Measurements from ENCODE around the gene TBC1D3I. TPM values are rescaled to one million over a fixed set of nuclear protein-coding genes. Genes with fewer than 3 reads are reported as not detected.
"Not testable (repeated sequence)": the region's sequence is repeated elsewhere in the genome, so short reads cannot be mapped to it uniquely, and the experiment has no call there.

TBC1D3I gene
- total RNA-seq (2014; rRNA removed): 0.23 TPM in 1 of 2 replicates, not detected in the other
- polyA plus RNA-seq (2012): not detected

DNA sequence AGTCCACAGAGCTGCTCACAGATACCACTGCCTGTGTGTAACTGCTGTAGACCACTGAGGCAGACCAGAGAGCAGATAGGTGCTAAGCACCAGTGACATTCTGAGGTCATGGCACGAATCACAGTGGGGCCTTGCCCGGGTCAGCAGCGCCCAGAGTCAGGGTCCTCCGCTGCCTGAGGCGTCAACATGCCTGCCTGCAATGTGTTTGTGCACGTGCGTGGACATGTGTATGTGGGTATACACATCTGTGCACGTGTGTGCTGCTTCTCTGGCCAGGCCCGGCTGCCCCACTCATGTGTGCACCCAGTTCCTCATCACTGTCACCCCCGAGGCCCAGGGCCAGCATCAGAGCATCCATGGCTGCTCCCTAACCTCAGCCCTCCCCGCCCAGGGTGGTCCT lies at the start of gene TBC1D3I:
TSS of gene TBC1D3I (minus strand) at position 101 of the 400 bp plus-strand sequence. CDS start 1,585 bp downstream, outside the sequence.
- DNase-seq (ENCODE audit: low read depth): not testable (repeated sequence)

DNA sequence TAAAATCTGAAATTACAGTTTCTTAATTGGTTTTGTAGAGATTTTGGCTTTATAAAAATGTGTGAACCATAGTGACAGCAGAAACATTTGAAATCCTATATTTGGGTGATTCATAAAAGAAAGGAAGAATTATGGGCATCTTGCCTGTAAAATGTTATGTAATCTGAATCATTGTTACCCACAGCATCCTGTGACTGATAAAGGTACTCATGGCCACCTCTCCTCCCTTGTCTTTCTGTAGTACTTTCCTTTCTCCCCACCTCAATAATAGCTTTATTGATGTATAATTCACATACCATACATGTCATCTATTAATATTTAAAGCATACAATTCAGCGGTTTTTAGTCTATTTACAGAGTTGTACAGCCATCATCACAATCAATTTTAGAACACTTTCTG lies 30.8 kb upstream of the TBC1D3I start:
- not testable (repeated sequence) for DNase-seq (ENCODE audit: low read depth)

DNA sequence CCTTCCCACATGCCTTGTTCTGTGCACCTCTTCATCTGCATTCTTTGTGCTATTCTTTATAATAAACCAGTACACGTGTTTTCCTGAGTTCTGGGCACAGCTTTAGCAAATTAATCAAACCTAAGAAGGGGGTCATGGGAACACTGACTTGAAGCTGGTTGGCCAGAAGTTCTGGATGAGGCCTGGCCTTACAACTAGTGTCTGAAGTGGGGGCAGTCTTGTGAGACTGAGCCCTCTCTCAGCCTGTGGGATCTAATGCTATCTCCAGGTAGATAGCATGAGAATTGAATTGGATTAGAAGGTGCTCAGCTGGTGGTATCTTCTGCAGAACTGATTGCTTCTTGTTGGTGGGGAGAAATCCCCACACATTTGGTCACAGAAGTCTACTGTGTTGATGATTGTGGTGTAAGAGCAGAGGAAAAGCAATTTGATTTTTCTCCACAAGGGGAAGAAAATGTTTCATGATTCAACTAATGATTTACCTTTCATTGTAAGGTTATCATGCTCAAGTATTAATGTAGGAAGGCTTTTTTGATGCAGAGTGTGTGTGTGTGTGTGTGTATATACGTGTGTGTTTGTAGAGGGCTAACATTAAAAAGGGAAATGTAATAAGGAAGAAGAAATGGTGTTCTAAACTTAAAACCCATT lies 25.7 kb upstream of the TBC1D3I start:
- not testable (repeated sequence) for DNase-seq (ENCODE audit: low read depth)

DNA sequence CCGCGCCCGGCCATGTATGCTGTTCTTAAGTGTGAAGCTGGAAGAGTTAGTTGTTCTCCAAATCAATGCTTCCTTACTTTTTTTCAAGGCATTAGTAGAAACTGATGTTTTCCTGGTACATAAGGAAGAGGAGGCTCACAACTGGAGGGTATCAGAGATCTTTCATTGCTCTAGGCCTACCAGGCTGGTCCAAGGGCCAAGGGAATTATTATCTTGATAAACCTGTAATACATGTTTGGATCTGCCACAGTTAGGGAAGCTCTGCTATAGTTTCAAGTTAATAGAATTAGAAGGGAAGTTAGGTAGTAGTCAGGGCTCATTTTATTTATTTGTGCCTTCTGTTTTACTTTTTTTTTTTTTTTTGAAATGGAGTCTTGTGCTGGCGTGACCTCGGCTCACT lies 19.8 kb upstream of the TBC1D3I start:
- DNase-seq (ENCODE audit: low read depth): not testable (repeated sequence)

DNA sequence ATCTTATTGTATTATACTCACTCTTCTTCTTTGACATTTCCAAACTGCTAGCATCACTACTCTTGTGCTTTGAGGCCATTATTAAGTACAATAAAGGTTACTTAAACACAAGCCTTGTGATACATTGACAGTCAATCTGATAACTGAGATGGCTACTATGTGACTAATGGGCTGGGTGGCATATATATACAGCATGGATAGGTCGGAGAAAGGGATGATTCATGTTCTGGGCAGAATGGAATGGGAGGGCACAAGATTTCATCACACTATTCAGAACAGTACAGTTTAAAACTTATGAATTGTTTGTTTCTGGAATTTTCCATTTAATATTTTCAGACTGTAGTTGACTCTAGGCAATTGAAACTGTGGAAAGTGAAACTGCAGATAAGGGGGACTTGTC lies 18.9 kb upstream of the TBC1D3I start:
- not testable (repeated sequence) for DNase-seq (ENCODE audit: low read depth)

DNA sequence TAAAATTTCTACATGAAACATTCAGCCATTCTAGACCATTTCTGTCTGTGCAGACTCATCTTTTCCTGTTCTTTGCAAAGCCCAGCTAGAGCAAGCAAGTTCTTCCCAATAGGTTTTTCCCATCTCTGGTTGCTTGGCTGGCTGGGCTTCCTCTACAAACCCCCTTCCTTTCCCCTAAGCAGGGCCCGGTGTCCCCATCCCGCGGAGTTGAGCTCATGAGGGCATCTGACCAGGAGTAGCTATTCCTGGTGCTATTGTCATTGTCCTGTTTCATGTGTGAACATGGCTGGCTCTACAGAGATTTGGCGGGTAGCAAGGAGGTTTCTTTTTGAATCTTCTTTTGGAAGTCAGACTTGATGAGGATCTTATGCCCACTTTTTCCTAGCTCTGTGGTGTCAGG lies 22.3 kb downstream of the TBC1D3I start:
- DNase-seq (ENCODE audit: low read depth): not testable (repeated sequence)

DNA sequence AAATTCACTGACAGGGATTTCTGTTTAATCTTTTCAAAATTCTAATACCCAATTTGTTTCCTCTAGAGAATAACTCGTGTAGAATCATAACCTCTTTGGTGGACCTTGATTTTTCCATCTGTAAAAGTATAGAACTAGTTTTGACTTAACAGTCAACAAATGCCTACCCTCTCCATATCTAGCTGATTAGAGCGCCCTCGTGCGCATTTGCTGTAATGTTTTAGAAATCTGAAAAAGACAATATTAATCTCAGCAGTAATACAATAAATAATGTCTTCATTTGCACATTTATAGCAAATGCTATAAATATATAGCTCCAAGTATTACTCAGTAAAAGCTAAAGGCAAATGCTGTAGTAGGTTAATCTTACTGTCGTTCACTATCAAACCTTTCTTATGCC lies 34.7 kb downstream of the TBC1D3I start:
- not testable (repeated sequence) for DNase-seq (ENCODE audit: low read depth)

DNA sequence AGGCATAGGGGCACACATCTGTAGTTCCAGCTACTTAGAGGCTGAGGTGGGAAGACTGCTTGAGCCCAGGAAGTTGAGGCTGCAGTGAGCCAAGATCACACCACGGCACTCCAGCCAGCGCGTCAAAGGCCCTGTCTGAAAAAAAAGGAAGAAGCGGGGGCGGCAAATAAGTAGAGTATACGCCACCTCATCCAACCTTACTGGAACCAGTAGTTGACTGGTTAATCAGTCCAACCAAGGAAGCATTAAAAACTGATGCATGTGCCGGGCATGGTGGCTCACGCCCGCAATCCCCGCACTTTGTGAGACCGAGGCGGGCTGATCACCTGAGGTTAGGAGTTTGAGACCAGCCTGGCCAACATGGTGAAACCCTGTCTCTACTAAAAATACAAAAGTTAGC lies 41.4 kb downstream of the TBC1D3I start:
- DNase-seq (ENCODE audit: low read depth): not testable (repeated sequence)

DNA sequence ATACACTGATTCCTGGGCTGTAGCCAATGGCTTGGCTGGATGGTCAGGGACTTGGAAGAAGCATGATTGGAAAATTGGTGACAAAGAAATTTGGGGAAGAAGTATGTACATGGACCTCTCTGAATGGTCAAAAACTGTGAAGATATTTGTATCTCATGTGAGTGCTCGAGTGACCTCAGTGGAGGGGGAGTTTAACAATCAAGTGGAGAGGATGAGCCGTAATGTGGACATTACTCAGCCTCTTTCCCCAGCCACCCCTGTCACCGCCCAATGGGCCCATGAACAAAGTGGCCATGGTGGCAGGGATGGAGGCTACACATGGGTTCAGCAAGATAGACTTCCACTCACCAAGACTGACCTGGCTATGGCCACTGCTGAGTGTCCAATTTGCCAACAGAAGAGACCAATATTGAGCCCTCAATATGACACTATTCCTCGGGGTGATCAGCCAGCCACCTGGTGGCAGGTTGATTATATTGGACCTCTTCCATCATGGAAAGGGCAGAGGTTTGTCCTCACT lies 42.7 kb downstream of the TBC1D3I start:
- not testable (repeated sequence) for DNase-seq (ENCODE audit: low read depth)

DNA sequence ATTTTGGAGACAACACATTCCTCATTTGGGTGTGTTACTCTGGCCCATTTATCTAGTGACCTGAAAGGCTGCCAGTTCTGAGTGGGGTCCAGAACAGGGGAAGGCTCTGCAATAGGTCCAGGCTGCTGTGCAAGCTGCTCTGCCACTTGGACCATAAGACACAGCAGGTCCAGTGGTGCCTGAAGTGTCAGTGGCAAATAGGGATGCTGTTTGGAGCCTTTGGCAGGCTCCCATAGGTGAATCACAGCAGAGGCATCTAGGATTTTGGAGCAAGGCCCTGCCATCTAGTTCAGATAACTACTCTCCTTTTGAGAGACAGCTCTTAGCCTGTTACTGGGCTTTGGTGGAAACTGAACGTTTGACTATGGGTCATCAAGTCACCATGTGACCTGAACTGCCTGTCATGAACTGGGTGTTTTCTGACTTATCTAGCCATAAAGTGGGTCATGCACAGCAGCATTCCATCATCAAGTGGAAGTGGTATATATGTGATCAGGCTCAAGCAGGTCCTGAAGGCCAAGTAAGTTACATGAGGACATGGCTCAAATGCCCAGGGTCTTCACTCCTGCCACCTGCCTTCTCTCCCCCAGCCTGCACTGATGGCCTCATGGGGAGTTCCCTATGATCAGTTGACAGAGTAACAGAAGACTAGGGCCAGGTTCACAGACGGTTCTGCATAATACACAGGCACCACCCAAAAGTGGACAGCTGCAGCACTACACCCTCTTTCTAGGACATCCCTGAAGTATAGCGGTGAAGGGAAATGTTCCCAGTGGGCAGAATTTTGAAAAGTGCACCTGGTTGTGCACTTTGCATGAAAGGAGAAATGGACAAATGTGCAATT lies 43.4 kb downstream of the TBC1D3I start:
- DNase-seq (ENCODE audit: low read depth): not testable (repeated sequence)

DNA sequence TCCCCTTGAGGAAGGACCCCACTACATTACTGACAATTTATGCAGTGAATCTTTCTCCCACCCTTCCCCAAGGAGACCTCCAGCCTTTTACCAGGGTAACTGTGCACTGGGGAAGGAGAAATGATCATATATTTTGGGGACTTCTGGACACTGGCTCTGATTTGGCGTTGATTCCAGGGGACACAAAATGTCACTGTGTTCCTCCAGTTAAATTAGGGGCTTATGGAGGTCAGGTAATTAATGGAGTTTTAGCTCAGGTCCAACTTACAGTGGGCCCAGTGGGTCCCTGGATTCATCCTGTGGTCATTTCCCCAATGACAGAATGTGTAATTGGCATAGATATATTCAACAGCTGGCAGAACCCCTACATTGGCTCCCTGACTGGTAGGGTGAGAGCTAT lies 44.8 kb downstream of the TBC1D3I start:
- DNase-seq (ENCODE audit: low read depth): not testable (repeated sequence)

DNA sequence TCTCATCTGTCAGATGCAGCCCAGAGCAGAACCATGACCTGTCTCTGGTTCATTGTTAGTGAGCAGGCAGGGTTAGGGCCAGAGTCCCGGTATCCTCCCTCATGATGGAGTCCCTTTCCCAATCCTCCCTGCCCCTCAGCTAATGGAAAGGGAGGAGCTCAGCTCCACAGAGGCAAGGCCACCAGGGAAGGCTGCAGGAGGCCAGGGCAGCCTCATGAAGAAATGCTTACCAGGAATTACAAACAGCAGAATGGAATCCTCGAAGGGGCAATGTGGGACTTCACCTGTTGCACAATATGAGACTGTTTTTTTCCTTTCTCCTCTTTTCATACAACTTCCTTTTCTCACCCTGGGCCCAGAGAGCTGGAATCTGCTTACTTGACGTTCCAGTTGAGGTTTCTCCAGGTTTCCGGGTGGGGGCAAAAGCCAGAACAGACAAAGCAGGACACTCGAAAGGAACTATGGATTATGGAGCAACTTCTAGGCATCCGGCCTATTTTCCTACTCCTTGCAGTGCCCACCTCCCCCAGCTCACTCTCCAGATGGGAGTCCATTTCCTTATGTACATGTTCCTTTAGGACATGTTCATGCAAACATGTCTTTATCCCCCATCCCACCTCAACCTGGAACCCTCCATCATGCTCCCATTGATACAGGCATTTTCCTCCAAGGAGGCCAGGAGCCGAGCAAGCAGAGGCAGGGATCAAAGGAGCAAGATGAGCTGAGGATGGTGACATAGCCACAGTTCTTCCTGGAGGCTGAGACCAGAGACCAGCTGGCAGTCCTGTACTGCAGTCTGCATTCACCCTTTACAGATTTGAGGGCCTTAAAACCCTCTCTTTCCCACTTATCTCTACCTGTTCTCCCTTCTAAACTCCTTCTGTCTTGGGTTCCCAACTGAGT lies 48.7 kb downstream of the TBC1D3I start:
- not testable (repeated sequence) for DNase-seq (ENCODE audit: low read depth)

DNA sequence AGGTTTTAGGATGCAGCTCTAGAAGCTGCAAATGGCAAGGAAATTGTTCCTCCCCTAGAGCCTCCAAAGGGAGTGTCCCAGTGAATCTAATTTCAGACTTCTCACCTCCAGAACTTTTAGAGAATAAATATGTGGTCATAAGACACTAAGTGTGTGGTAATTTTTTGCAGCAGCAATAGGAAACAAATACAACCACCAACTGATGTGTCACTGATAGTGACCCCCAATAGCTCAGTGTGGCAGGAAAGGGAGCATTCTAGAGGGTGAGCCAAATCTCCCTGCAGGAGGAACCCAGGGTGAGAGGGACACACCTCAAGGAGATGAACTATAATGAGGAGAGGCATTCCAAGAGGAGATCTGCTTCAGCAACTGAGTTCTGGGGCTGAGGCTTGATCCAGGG lies 49.5 kb downstream of the TBC1D3I start:
- no peak for DNase-seq (ENCODE audit: low read depth)

DNA sequence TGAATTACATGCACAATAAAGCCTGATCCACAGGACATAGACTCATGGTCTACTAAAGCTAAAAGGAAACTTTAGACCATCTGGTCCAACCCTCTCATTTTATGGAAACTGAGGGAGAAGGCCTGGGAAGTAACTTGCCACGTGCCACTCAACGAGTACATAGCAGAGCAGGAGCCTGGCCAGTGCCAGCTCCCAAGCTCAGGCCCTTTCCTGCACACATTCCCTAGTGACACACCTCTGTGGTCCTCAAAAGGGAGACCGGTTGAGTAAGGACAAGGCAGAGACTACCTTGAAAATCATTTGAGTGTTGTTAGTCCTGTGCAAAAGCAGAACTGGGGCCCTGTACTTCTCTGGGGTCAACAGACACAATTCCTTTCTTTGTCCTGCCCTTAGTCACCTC lies 50.7 kb downstream of the TBC1D3I start:
- no peak for DNase-seq (ENCODE audit: low read depth)

DNA sequence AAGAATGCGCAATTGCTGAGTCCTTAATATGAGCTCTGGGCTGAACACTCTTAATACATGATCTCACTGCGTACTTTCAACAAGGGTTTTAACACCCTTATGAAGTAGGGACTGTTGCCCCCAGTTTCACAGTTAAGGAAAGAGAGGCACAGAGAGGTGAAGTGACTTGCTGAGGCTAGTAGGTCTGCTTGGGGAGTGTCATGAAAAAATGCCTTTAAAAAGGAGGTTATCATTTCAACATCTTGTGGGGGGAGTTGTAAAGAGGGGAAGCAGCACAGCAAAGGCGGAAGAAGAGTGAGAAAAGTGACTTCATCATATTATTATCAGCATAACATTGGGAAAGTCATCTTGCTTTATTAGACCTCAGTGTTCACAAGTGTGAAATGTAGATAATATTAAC lies 51.4 kb downstream of the TBC1D3I start:
- DNase-seq (ENCODE audit: low read depth): no peak

DNA sequence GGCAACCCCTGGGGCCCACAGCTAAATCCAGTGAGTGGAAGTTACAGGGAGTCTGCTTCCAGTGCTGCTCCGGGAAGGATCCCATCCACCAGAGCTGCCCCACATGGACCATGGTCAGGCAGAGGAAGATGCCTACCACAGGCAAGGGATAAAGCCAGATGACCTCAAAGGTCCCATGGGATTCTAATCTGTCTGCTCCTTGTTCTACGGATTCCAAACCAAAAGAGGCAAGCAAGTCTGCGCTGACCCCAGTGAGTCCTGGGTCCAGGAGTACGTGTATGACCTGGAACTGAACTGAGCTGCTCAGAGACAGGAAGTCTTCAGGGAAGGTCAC lies 52.1 kb downstream of the TBC1D3I start:
- no peak for DNase-seq (ENCODE audit: low read depth)

DNA sequence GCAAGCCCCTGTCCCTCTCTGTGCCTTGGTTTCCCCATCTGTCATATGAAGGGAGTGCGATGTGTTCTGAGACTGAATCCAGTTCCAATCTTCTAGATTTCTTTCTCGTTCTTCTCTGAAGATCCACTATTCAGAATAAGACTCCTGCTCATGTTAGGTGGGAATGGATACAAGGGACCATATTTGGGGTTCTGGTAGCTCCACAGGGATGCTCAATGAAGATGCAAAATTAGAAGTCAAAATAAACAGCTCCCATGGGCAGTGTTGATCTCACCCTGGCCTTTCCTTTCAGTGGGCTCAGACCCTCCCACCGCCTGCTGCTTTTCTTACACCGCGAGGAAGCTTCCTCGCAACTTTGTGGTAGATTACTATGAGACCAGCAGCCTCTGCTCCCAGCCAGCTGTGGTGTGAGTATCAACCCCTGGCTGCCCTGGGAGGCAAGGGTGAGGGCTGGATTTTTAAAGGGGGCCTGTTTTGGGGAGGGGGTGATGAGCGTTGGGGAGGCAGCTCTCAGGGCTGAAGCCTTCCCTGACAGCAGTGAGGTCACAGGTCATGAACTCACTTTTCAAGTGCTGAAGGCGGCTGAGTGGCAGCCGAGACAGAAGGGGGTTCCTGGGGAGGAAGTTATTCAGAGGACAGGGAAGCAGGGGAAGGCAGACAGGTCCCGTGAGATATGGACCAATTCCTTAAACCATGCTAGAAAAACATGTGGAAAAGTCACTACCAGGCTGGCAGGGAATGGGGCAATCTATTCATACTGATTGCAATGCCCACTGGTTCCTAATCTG lies 52.7 kb downstream of the TBC1D3I start:
- DNase-seq (ENCODE audit: low read depth): not testable (repeated sequence)

DNA sequence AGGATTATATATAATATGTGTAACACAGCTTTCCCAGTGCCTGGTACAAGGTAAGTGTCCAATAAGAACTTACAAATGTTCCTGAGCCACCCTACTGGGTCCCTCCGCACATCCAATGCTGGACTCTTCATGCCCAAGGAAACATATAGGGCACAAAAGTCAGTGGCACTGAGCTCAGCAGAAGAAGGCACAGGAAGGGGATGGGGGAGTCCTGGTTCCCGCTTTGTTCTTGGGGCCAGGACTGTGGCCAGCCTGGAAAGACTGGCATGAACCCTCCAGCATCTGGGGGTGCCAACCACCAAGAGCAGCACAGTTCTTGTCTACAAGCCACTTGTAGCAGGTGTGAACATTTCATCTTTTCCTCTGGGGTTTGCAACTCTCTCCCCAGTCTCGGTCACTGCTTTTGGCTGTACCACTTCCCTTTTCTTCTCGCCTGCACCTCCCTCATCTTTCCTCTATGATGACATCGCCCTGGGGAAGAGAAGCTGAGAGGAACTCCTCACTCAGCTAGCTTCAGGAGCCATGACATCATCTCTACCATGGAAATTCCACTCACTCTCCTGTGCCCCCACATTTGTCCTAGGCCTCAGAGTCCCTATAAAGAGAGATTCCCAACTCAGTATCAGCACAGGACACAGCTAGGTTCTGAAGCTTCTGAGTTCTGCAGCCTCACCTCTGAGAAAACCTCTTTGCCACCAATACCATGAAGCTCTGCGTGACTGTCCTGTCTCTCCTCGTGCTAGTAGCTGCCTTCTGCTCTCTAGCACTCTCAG lies 53.7 kb downstream of the TBC1D3I start, which contains the start of gene CCL4L2:
TSS of gene CCL4L2 (plus strand) at position 625 of the 773 bp plus-strand sequence.
- DNase-seq (ENCODE audit: low read depth): not testable (repeated sequence)

DNA sequence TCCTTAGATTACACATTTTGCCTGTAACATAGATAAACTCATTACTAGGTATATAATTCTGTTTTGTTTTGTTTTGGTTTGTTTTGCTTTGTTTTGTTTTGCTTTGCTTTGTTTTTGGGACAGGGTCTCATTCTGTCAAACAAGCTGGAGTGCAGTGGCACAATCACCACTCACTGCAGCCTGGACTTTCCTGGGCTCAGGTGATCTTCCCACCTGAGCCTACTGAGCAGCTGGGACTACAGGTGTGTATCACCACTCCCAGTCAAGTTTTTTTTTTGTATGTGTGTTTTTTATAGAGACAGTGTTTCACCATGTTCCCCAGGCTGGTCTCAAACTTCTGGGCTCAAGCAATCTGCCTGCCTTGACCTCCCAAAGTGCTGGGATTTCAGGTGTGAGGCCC lies 54.8 kb downstream of the TBC1D3I start:
- DNase-seq (ENCODE audit: low read depth): no peak

DNA sequence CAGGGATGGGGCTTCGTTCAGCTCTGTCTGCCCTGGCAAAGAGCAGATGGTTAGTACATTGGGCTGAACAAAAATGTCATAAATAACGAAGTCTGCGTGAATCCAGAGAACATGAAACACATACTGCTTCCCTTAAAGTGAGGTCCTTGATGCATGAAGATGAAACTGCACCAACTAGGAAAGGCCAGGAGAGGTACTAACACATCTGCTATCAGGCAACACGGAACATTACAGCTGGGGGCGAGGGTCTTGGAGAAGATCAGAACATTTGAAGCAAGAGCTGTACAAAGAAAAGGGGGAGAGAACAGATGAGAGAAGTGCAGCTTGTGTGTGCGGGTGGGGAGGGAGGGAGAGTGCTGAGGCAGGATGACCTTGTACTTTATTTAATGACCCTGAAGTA lies 57.0 kb downstream of the TBC1D3I start:
- DNase-seq (ENCODE audit: low read depth): not testable (repeated sequence)

Measured in LHCN-M2 (cell line).